IMR-90 (cell line): ENCODE measurements around the gene DHRS12. TPM values are rescaled to one million over a fixed set of nuclear protein-coding genes. Genes with fewer than 3 reads are reported as not detected.

Source experiments
- ATAC-seq: fragments of 200-7000 bp; cut with Tn5 transposase; 2 replicates; pipeline ENCODE4 v1.9.1; 2020; ENCODE audit warnings: low read depth, mild to moderate bottlenecking, moderate library complexity
- BruUV-seq: library from RNA; stranded (reverse); fragments of 400-500 nt; replicated peaks from 2 replicates; lab custom pipeline; 2021; lab: Mats Ljungman, UMichigan
- CTCF ChIA-PET: fragments of 300-600 bp; formaldehyde crosslinking; extraction: SDS; loops from one replicate; lab custom pipeline; 2021; ENCODE audit warnings: antibody characterized with exemption; lab: Yijun Ruan, JAX
- POLR2A ChIA-PET: fragments of 300-600 bp; sonication (Branson Sonifier 250); formaldehyde crosslinking; loops from one replicate; lab custom pipeline; 2022; ENCODE audit warnings: antibody characterized with exemption; ENCODE audit not compliant: unreplicated experiment; lab: Charles Lee
- DNase-seq: peaks from one replicate; pipeline ENCODE4 v3.0.0; 2013
- H2AFZ ChIP-seq: replicated peaks from 2 replicates; pipeline ENCODE3; 2013; ENCODE audit warnings: low read length, mild to moderate bottlenecking; ENCODE audit not compliant: poor library complexity
- H2AK5ac ChIP-seq: 2 replicates; pipeline ENCODE4 v1.6.1; 2013; ENCODE audit warnings: low read depth, low read length, inconsistent platforms
- H2AK9ac ChIP-seq: replicated peaks from 2 replicates; pipeline ENCODE3; 2013; ENCODE audit warnings: mild to moderate bottlenecking, low read depth, low read length, moderate library complexity; ENCODE audit not compliant: poor library complexity
- H2BK120ac ChIP-seq: 2 replicates; pipeline ENCODE4 v1.6.1; 2013; ENCODE audit warnings: low read depth, low read length, inconsistent platforms
- H2BK15ac ChIP-seq: 3 replicates; pipeline ENCODE4 v1.6.1; 2013; ENCODE audit warnings: low read depth, low read length, inconsistent platforms
- H2BK20ac ChIP-seq: 2 replicates; pipeline ENCODE4 v1.6.1; 2013; ENCODE audit warnings: low read depth, mild to moderate bottlenecking, inconsistent platforms, low read length, moderate library complexity
- H2BK5ac ChIP-seq: 2 replicates; pipeline ENCODE4 v1.6.1; 2013; ENCODE audit warnings: mild to moderate bottlenecking, low read depth, low read length, inconsistent platforms; ENCODE audit not compliant: poor library complexity, severe bottlenecking
- H3K14ac ChIP-seq: replicated peaks from 2 replicates; pipeline ENCODE4 v1.6.1; 2013; ENCODE audit warnings: low read depth, low read length, inconsistent platforms
- H3K18ac ChIP-seq: 2 replicates; pipeline ENCODE4 v1.6.1; 2013; ENCODE audit warnings: low read depth, low read length, control low read depth
- H3K23ac ChIP-seq: 2 replicates; pipeline ENCODE4 v1.6.1; 2013; ENCODE audit warnings: low read depth, low read length, inconsistent platforms
- H3K27ac ChIP-seq: 2 replicates; pipeline ENCODE4 v1.5.1; 2013; ENCODE audit warnings: mild to moderate bottlenecking, control low read depth, low read length; ENCODE audit not compliant: insufficient read depth
- H3K27me3 ChIP-seq: 2 replicates; pipeline ENCODE4 v1.6.1; 2013; ENCODE audit warnings: low read length; ENCODE audit not compliant: control insufficient read depth, insufficient read depth
- H3K36me3 ChIP-seq: 2 replicates; pipeline ENCODE4 v1.6.1; 2013; ENCODE audit warnings: low read length, mixed read lengths; ENCODE audit not compliant: control insufficient read depth, insufficient read depth
- H3K4ac ChIP-seq: 2 replicates; pipeline ENCODE4 v1.6.1; 2013; ENCODE audit warnings: low read depth, low read length, inconsistent platforms
- H3K4me1 ChIP-seq: 2 replicates; pipeline ENCODE4 v1.6.1; 2013; ENCODE audit warnings: low read length, mixed read lengths; ENCODE audit not compliant: control insufficient read depth, insufficient read depth
- H3K4me2 ChIP-seq: 2 replicates; pipeline ENCODE4 v1.6.1; 2013; ENCODE audit warnings: low read depth, mild to moderate bottlenecking, control low read depth, low read length, moderate library complexity
- H3K4me3 ChIP-seq: 2 replicates; pipeline ENCODE4 v1.5.1; 2013; ENCODE audit warnings: low read depth, mild to moderate bottlenecking, control low read depth, low read length, moderate library complexity; ENCODE audit not compliant: insufficient read depth
- H3K56ac ChIP-seq: 2 replicates; pipeline ENCODE4 v1.6.1; 2013; ENCODE audit warnings: low read length, inconsistent platforms; ENCODE audit not compliant: insufficient read depth; ENCODE audit errors: extremely low read depth
- H3K79me1 ChIP-seq, 2 experiments: 2 replicates each; pipeline ENCODE4 v1.6.1; 2013; ENCODE audit warnings: low read length in 2 of 2, inconsistent platforms in 1 of 2, low read depth in 1 of 2
- H3K9ac ChIP-seq: 2 replicates; pipeline ENCODE4 v1.6.1; 2013; ENCODE audit warnings: low read depth, low read length, control low read depth
- H3K9me1 ChIP-seq: 2 replicates; pipeline ENCODE4 v1.6.1; 2013; ENCODE audit warnings: low read length, inconsistent platforms; ENCODE audit not compliant: insufficient read depth
- H3K9me3 ChIP-seq: 2 replicates; pipeline ENCODE4 v1.6.1; 2013; ENCODE audit warnings: low read length; ENCODE audit not compliant: control insufficient read depth, insufficient read depth
- H4K20me1 ChIP-seq: 2 replicates; pipeline ENCODE4 v1.6.1; 2013; ENCODE audit warnings: low read length, inconsistent platforms; ENCODE audit not compliant: insufficient read depth
- H4K5ac ChIP-seq: 2 replicates; pipeline ENCODE4 v1.6.1; 2013; ENCODE audit warnings: mild to moderate bottlenecking, low read depth, low read length, control low read depth
- H4K8ac ChIP-seq, 2 experiments: 2 replicates each; pipeline ENCODE4 v1.6.1; 2013; ENCODE audit warnings: low read depth in 2 of 2, low read length in 2 of 2, control low read depth in 1 of 2, inconsistent platforms in 1 of 2
- H4K91ac ChIP-seq: 2 replicates; pipeline ENCODE4 v1.6.1; 2013; ENCODE audit warnings: low read depth, low read length, inconsistent platforms; ENCODE audit not compliant: insufficient read depth
- MAFK ChIP-seq: IDR thresholded peaks from 2 replicates; pipeline ENCODE4 v1.6.1; 2012; ENCODE audit warnings: low read depth, low read length, improper control_type of control experiment
- NFE2L2 ChIP-seq: fragments of 150-350 bp; IDR thresholded peaks from 2 replicates; pipeline ENCODE4 v1.6.1; 2016; ENCODE audit warnings: low read depth, mild to moderate bottlenecking, low read length
- USF2 ChIP-seq: fragments of 150-350 bp; IDR thresholded peaks from 2 replicates; pipeline ENCODE4 v1.6.1; 2017; ENCODE audit warnings: mild to moderate bottlenecking, antibody characterized with exemption, low read length, low read depth
- WGBS, 2 experiments: methylation state at CpG; one replicate each; pipeline versions ENCODE4 v1.1.5 to v1.1.7; 2013; ENCODE audit warnings: missing lambda C conversion rate in 2 of 2; ENCODE audit not compliant: insufficient read length in 1 of 2; ENCODE audit errors: extremely low coverage in 2 of 2; 5-methylcytosine and 5-hydroxymethylcytosine counted together
- dilution Hi-C: fragments of 300-500 bp; cut with HindIII; formaldehyde crosslinking; loops from one replicate; pipeline ENCODE4 v1.14.3; 2018; ENCODE audit warnings: low sequenced_read_pairs; ENCODE audit not compliant: unreplicated experiment
- in situ Hi-C: fragments of 300-500 bp; cut with MboI; formaldehyde crosslinking; loops from 3 replicates; pipeline ENCODE4 v1.14.3; 2019; ENCODE audit warnings: low sequenced_read_pairs, inconsistent platforms, mixed read lengths
- intact Hi-C: fragments of 100-400 bp; cut with micrococcal nuclease; formaldehyde crosslinking; loops from 2 replicates; pipeline ENCODE4 v1.10.0; 2022
- polyA plus RNA-seq, 3 experiments: library from polyadenylated mRNA; depleted of rRNA; stranded (reverse); fragments of >200 nt; gene quantifications; 2 replicates each; pipeline ENCODE4 v1.2.3, GENCODE V29; 2012; ENCODE audit warnings: low replicate concordance in 1 of 3
- total RNA-seq: library from RNA; depleted of rRNA; stranded (reverse); fragments of >200 nt; gene quantifications from 2 replicates; pipeline ENCODE4 v1.2.3, GENCODE V29; 2012

The DHRS12 gene
- total and polyA plus RNA-seq, 2 of the 4 experiments (the other 2 are of a cell fraction): 1.3 to 1.6 TPM

GRCh38 chr13:51781246-51782022, 22.5 kb downstream of the DHRS12 start (continued):
- no peak for TF ChIP-seq USF2

DNA sequence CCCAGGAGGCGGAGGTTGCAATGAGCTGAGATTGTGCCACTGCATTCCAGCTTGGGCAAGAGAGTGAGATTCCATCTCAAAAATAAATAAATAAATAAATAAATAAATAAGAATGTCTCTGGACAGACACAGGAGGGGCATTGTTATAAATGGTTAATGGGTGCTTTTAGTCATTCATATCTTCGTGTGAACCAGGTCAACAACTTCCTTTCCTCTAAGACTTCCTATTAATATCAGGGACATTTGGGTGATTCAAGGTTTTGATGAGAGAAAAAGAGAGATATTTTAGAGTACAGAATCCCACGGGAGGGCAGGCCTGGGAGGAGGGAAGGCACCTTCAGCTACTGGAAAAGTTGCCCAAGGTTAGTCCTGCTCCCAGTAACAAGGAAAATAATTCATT, 23.9 kb downstream of the DHRS12 start:
- H2AFZ ChIP-seq: no peak overlapping the region
- no CpG with 5 or more reads among the region's 3 CpGs for WGBS, 2 experiments
- ChIA-PET CTCF (no interaction called here), POLR2A (no interaction called here)
- H3K9me3 ChIP-seq: no peaks in the 10 kb centered on the region
- no peak overlapping the region for H3K23ac ChIP-seq
- dilution Hi-C loops: no loop called here
- H2BK120ac ChIP-seq: no peak overlapping the region
- ATAC-seq (no peak), DNase-seq (no peak)
- H3K4ac ChIP-seq: no peak overlapping the region
- no peaks in the 10 kb centered on the region for H3K79me1 ChIP-seq
- no peaks in the 10 kb centered on the region for H3K4me1 ChIP-seq
- H2AK5ac ChIP-seq: no peak overlapping the region
- no peak overlapping the region for H3K4me3 ChIP-seq
- intact Hi-C loops: loop anchor here (5.0 kb wide), 1 partner anchor 193 kb away; no protein-coding TSS in a partner anchor
- no peak overlapping the region for H2BK15ac ChIP-seq
- H4K91ac ChIP-seq: no peak overlapping the region
- H2BK5ac ChIP-seq: no peak overlapping the region
- peaks cover 4% of the 10 kb centered on the region; the same call in 1 of the 2 replicates for H3K27me3 ChIP-seq
- no peak overlapping the region for H3K56ac ChIP-seq
- H2AK9ac ChIP-seq: no peak overlapping the region
- no peak for TF ChIP-seq NFE2L2
- no peak for TF ChIP-seq MAFK
- no peak overlapping the region for H2BK20ac ChIP-seq
- no TSS peak for BruUV-seq
- no peak overlapping the region for H3K4me2 ChIP-seq
- H4K8ac ChIP-seq: no peak overlapping the region
- H3K18ac ChIP-seq: no peak overlapping the region
- H3K36me3 ChIP-seq: no peaks in the 10 kb centered on the region
- no peak overlapping the region for H4K5ac ChIP-seq
- no peak overlapping the region for H3K27ac ChIP-seq
- H3K9me1 ChIP-seq: peaks cover 4% of the 10 kb centered on the region; the same call in 1 of the 2 replicates
- in situ Hi-C loops: no loop called here
- H3K14ac ChIP-seq: no peak overlapping the region
- no peak overlapping the region for H3K9ac ChIP-seq
- H4K20me1 ChIP-seq: no peaks in the 10 kb centered on the region
